ENCODE results near the gene KHDRBS2.

KHDRBS2 gene

DNA sequence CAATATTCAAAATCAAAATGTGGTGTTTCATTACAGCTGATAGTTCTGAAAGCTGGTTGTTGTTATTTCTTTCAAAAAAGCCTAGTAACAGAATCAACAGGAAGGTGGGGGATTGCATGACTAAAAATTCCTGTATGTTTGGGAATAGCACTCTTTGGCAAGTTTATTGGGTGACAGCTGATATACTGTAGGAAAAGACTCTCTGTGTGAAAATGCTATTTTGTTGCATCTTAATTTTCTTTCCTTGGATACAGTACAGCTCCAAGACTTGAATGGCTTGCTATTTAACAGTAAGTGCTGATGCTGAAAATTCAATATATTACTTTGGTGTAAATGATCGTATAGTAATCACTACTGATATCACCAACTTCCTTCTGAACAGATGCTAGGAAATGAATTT, 336.1 kb downstream of the KHDRBS2 start:
- no peak for TF ChIP-seq EZH2phosphoT487 (IDR thresholded peaks at IDR 0.05; ENCODE audit: borderline replicate concordance)
- H3K27me3 ChIP-seq (ENCODE audit: insufficient read depth, low read length, poor library complexity, severe bottlenecking) = no peaks in the 10 kb centered on the region
- H3F3A ChIP-seq (ENCODE audit: low read depth) = no peaks in the 10 kb centered on the region
- no peak overlapping the region for H3K4me2 ChIP-seq (ENCODE audit: low read depth, low read length, poor library complexity, severe bottlenecking)
- no peaks in the 10 kb centered on the region for H3K79me2 ChIP-seq (ENCODE audit: insufficient read depth, low read length)
- no peaks in the 10 kb centered on the region for H3K4me1 ChIP-seq (ENCODE audit: insufficient read depth, low read length, poor library complexity, severe bottlenecking)
- H3K4me3 ChIP-seq (ENCODE audit: low read length, poor library complexity, severe bottlenecking) = no peak overlapping the region
- H4K20me1 ChIP-seq (ENCODE audit: insufficient read depth, low read length, poor library complexity, severe bottlenecking) = no peaks in the 10 kb centered on the region
- H3K9me3 ChIP-seq (ENCODE audit: insufficient read depth, low read depth, low read length) = no peaks in the 10 kb centered on the region; the same call in 1 of the 2 replicates
- no peak overlapping the region for H2AFZ ChIP-seq (ENCODE audit: low read length)
- no peaks in the 10 kb centered on the region for H3K9me2 ChIP-seq (replicated peaks; ENCODE audit: low read depth, low read length)
- no peak overlapping the region for H3K9ac ChIP-seq (ENCODE audit: low read depth, low read length, poor library complexity, severe bottlenecking)
- H3K36me3 ChIP-seq (ENCODE audit: insufficient read depth, low read length) = no peaks in the 10 kb centered on the region

DNA sequence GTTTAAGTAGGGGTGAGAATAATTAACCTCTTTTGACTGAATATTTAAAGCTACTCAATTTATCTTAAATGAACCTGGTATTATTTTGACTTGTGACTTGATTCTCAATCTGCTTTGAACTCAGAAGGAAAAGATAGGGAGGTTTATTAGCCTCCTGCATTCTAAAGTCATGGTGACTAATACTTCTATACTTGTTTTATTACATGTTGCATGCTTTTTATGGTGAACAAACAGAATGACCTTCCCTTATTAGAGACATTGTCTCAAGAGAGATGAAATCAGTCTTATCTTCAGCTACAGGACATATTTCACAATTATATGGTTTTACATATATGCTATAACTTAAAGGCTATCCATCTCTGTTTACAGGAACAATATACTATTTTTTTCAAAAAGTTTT, 336.9 kb downstream of the KHDRBS2 start:
- Histone ChIP-seq H3K4me3 (ENCODE audit: low read length, poor library complexity, severe bottlenecking) (no peak overlapping the region), H3K27me3 (ENCODE audit: insufficient read depth, low read length, poor library complexity, severe bottlenecking) (no peaks in the 10 kb centered on the region), H2AFZ (ENCODE audit: low read length) (no peak overlapping the region), H3K4me2 (ENCODE audit: low read depth, low read length, poor library complexity, severe bottlenecking) (no peak overlapping the region), H3K79me2 (ENCODE audit: insufficient read depth, low read length) (no peaks in the 10 kb centered on the region), H3F3A (ENCODE audit: low read depth) (no peaks in the 10 kb centered on the region), H3K36me3 (ENCODE audit: insufficient read depth, low read length) (no peaks in the 10 kb centered on the region), H3K4me1 (ENCODE audit: insufficient read depth, low read length, poor library complexity, severe bottlenecking) (no peaks in the 10 kb centered on the region), H4K20me1 (ENCODE audit: insufficient read depth, low read length, poor library complexity, severe bottlenecking) (no peaks in the 10 kb centered on the region), H3K9me2 (replicated peaks; ENCODE audit: low read depth, low read length) (no peaks in the 10 kb centered on the region), H3K9me3 (ENCODE audit: insufficient read depth, low read depth, low read length) (no peaks in the 10 kb centered on the region; the same call in 1 of the 2 replicates), H3K9ac (ENCODE audit: low read depth, low read length, poor library complexity, severe bottlenecking) (no peak overlapping the region)
- TF ChIP-seq EZH2phosphoT487 (IDR thresholded peaks at IDR 0.05; ENCODE audit: borderline replicate concordance) (no peak), CTCF (conservative IDR thresholded peaks at IDR 0.05; ENCODE audit: low read length) (no peak)

GRCh38 chr6:61947311-61947947, 338.6 kb downstream of the KHDRBS2 start:
- Histone ChIP-seq H3K4me3 (ENCODE audit: low read length, poor library complexity, severe bottlenecking) (no peak overlapping the region), H3K4me2 (ENCODE audit: low read depth, low read length, poor library complexity, severe bottlenecking) (no peak overlapping the region), H4K20me1 (ENCODE audit: insufficient read depth, low read length, poor library complexity, severe bottlenecking) (no peaks in the 10 kb centered on the region), H3K9me3 (ENCODE audit: insufficient read depth, low read depth, low read length) (no peaks in the 10 kb centered on the region), H3K9ac (ENCODE audit: low read depth, low read length, poor library complexity, severe bottlenecking) (no peak overlapping the region), H3K4me1 (ENCODE audit: insufficient read depth, low read length, poor library complexity, severe bottlenecking) (no peaks in the 10 kb centered on the region), H3K27me3 (ENCODE audit: insufficient read depth, low read length, poor library complexity, severe bottlenecking) (no peaks in the 10 kb centered on the region), H2AFZ (ENCODE audit: low read length) (no peak overlapping the region), H3K79me2 (ENCODE audit: insufficient read depth, low read length) (no peaks in the 10 kb centered on the region), H3K36me3 (ENCODE audit: insufficient read depth, low read length) (no peaks in the 10 kb centered on the region), H3K9me2 (replicated peaks; ENCODE audit: low read depth, low read length) (no peaks in the 10 kb centered on the region), H3F3A (ENCODE audit: low read depth) (no peaks in the 10 kb centered on the region)
- no peak for TF ChIP-seq EZH2phosphoT487 (IDR thresholded peaks at IDR 0.05; ENCODE audit: borderline replicate concordance)
- no peak for TF ChIP-seq CTCF (conservative IDR thresholded peaks at IDR 0.05; ENCODE audit: low read length)

DNA sequence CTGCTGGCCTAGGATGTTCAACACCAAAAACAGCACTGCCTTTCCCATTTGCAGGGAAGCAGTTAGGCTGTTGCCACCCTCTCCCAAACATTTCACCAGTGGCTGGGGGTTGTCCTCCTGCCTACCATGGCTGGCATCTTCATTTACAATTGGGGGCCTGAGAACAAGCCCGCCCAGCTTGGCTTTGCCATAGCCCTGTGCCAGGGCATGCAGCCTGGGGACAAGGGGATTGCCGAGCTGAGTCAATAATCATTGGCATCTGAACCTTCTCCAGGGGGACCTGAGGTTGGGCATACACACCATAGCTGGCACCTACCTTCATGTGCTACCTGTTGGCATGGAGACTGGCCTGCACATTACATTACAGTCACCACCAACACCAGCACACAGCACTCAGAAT, 345.1 kb downstream of the KHDRBS2 start:
- no peaks in the 10 kb centered on the region for H3K36me3 ChIP-seq (ENCODE audit: insufficient read depth, low read length)
- H3K9me3 ChIP-seq (ENCODE audit: insufficient read depth, low read depth, low read length) = no peaks in the 10 kb centered on the region; the same call in 1 of the 2 replicates
- no peaks in the 10 kb centered on the region for H3K27me3 ChIP-seq (ENCODE audit: insufficient read depth, low read length, poor library complexity, severe bottlenecking)
- H3K4me2 ChIP-seq (ENCODE audit: low read depth, low read length, poor library complexity, severe bottlenecking) = no peak overlapping the region
- H3K79me2 ChIP-seq (ENCODE audit: insufficient read depth, low read length) = no peaks in the 10 kb centered on the region
- no peak for TF ChIP-seq CTCF (conservative IDR thresholded peaks at IDR 0.05; ENCODE audit: low read length)
- no peak overlapping the region for H3K9ac ChIP-seq (ENCODE audit: low read depth, low read length, poor library complexity, severe bottlenecking)
- no peaks in the 10 kb centered on the region for H4K20me1 ChIP-seq (ENCODE audit: insufficient read depth, low read length, poor library complexity, severe bottlenecking)
- H3K4me3 ChIP-seq (ENCODE audit: low read length, poor library complexity, severe bottlenecking) = no peak overlapping the region
- no peaks in the 10 kb centered on the region for H3K9me2 ChIP-seq (replicated peaks; ENCODE audit: low read depth, low read length)
- H3K4me1 ChIP-seq (ENCODE audit: insufficient read depth, low read length, poor library complexity, severe bottlenecking) = no peaks in the 10 kb centered on the region
- no peaks in the 10 kb centered on the region for H3F3A ChIP-seq (ENCODE audit: low read depth)
- no peak overlapping the region for H2AFZ ChIP-seq (ENCODE audit: low read length)
